Measurements from ENCODE around the gene URGCP. TPM values are rescaled to one million over a fixed set of nuclear protein-coding genes. Genes with fewer than 3 reads are reported as not detected.

Gene URGCP
- total RNA-seq, 1 experiment from 2014 or later: 28.0 TPM

- Histone ChIP-seq H3K9me3 (ENCODE audit: control insufficient read depth in 1 of 2, insufficient read depth in 1 of 2, low read depth in 1 of 2, low read length in 2 of 2) (no peaks in the 10 kb centered on the region), H3K27me3 (ENCODE audit: insufficient read depth, low read length) (no peaks in the 10 kb centered on the region), H3K4me1 (ENCODE audit: control insufficient read depth in 1 of 2, insufficient read depth in 2 of 2, low read length in 2 of 2) (no peaks in the 10 kb centered on the region), H3K36me3 (ENCODE audit: control insufficient read depth in 1 of 2, insufficient read depth in 2 of 2, low read length in 2 of 2) (peaks cover 35 to 39% of the 10 kb centered on the region in 2 experiments), H3K4me2 (ENCODE audit: low read length) (no peak overlapping the region), H3K9me2 (ENCODE audit: insufficient read depth) (no peaks in the 10 kb centered on the region), H3K4me3 (replicated peaks in 1 of 2; ENCODE audit: low read depth in 1 of 2, low read length in 2 of 2) (no peak overlapping the region), H3K9ac (ENCODE audit: low read length) (no peak overlapping the region), H3K79me2 (ENCODE audit: insufficient read depth, low read length) (peaks cover 5% of the 10 kb centered on the region; the same call in 1 of the 2 replicates), H3K27ac (ENCODE audit: low read depth, low read length) (no peak overlapping the region), H2AFZ (ENCODE audit: low read depth, low read length, poor library complexity, severe bottlenecking) (no peak overlapping the region), H4K20me1 (ENCODE audit: insufficient read depth) (no peaks in the 10 kb centered on the region)
- ChIA-PET RAD21 (ENCODE audit: low non-redundant PET in 1 of 2, low total read pairs in 2 of 2, uncharacterized antibody in 2 of 2, unreplicated experiment in 2 of 2) (no interaction called here), CTCF (no interaction called here), POLR2A (no interaction called here)
- DNase-seq (ENCODE audit: low read depth, low spot score) (no peak), ATAC-seq (no peak)
- BruUV-seq (replicated peaks): no TSS peak
- TF ChIP-seq ELF1 (IDR thresholded peaks at IDR 0.05; ENCODE audit: borderline replicate concordance, low read depth) (no peak), SIN3A (IDR thresholded peaks at IDR 0.05; ENCODE audit: low read depth) (no peak), EZH2phosphoT487 (IDR thresholded peaks at IDR 0.05; ENCODE audit: borderline replicate concordance) (no peak), CBX3 (IDR thresholded peaks at IDR 0.05; ENCODE audit: low read depth) (no peak), CEBPB (IDR thresholded peaks at IDR 0.05; ENCODE audit: low read depth) (no peak), POLR2A (IDR thresholded peaks at IDR 0.05; ENCODE audit: borderline replicate concordance, extremely low read depth, insufficient read depth, insufficient read length) (no peak)
- intact Hi-C loops (cut with micrococcal nuclease): no loop called here
Observed at GRCh38 chr7:43880596-43880995, 25.8 kb downstream of the URGCP start.

DNA sequence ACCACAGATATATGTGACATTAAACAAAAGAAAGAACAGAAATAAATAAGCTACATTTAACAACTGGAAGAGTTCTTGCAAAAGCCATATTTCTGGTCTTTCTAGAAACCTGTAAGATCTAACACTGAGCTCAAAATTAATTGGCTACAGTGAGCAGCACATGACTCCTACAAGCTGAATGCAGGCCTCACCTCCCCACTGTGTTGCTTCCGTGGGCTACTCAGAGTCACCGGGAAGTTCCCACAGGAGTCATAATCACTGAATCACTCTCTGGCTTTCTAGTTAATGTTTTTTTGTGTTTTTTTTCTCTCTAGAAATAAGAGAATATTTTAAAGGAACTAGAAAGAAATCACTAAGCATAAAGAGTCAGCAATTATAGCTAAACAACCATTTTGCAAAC is 26.9 kb downstream of the URGCP start:
- Histone ChIP-seq H2AFZ (ENCODE audit: low read depth, low read length, poor library complexity, severe bottlenecking) (no peak overlapping the region), H3K27ac (ENCODE audit: low read depth, low read length) (no peak overlapping the region), H3K9me2 (ENCODE audit: insufficient read depth) (no peaks in the 10 kb centered on the region), H3K27me3 (ENCODE audit: insufficient read depth, low read length) (no peaks in the 10 kb centered on the region), H3K4me2 (ENCODE audit: low read length) (no peak overlapping the region), H4K20me1 (ENCODE audit: insufficient read depth) (no peaks in the 10 kb centered on the region), H3K9ac (ENCODE audit: low read length) (no peak overlapping the region), H3K4me1 (ENCODE audit: control insufficient read depth in 1 of 2, insufficient read depth in 2 of 2, low read length in 2 of 2) (no peaks in the 10 kb centered on the region), H3K36me3 (ENCODE audit: control insufficient read depth in 1 of 2, insufficient read depth in 2 of 2, low read length in 2 of 2) (peaks cover 29 to 36% of the 10 kb centered on the region in 2 experiments), H3K9me3 (ENCODE audit: control insufficient read depth in 1 of 2, insufficient read depth in 1 of 2, low read depth in 1 of 2, low read length in 2 of 2) (no peaks in the 10 kb centered on the region), H3K79me2 (ENCODE audit: insufficient read depth, low read length) (peaks cover 5% of the 10 kb centered on the region; the same call in 1 of the 2 replicates), H3K4me3 (replicated peaks in 1 of 2; ENCODE audit: low read depth in 1 of 2, low read length in 2 of 2) (no peak overlapping the region)
- ChIA-PET CTCF (no interaction called here), RAD21 (ENCODE audit: low non-redundant PET in 1 of 2, low total read pairs in 2 of 2, uncharacterized antibody in 2 of 2, unreplicated experiment in 2 of 2) (no interaction called here), POLR2A (interaction anchor here (1.2 kb wide), 1 partner anchor 10 kb away, joined by 3 read pairs; the partner anchor contains the start of gene MRPS24)
- no peak for TF ChIP-seq SIN3A (IDR thresholded peaks at IDR 0.05; ENCODE audit: low read depth)
- no peak for TF ChIP-seq MAX (IDR thresholded peaks at IDR 0.05)
- TF ChIP-seq CEBPB (IDR thresholded peaks at IDR 0.05; ENCODE audit: low read depth): no peak
- TF ChIP-seq CTCF (IDR thresholded peaks at IDR 0.05 in 2 of 3, conservative IDR thresholded peaks at IDR 0.05 in 1 of 3; ENCODE audit: borderline replicate concordance in 1 of 3, insufficient read depth in 1 of 3, low read depth in 2 of 3, low read length in 2 of 3): no peak
- TF ChIP-seq, protein P1, sequence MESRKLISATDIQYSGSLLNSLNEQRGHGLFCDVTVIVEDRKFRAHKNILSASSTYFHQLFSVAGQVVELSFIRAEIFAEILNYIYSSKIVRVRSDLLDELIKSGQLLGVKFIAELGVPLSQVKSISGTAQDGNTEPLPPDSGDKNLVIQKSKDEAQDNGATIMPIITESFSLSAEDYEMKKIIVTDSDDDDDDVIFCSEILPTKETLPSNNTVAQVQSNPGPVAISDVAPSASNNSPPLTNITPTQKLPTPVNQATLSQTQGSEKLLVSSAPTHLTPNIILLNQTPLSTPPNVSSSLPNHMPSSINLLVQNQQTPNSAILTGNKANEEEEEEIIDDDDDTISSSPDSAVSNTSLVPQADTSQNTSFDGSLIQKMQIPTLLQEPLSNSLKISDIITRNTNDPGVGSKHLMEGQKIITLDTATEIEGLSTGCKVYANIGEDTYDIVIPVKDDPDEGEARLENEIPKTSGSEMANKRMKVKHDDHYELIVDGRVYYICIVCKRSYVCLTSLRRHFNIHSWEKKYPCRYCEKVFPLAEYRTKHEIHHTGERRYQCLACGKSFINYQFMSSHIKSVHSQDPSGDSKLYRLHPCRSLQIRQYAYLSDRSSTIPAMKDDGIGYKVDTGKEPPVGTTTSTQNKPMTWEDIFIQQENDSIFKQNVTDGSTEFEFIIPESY (IDR thresholded peaks at IDR 0.05; ENCODE audit: extremely low read depth, insufficient replicate concordance, low read length): no peak
- TF ChIP-seq RAD21 (IDR thresholded peaks at IDR 0.05; ENCODE audit: low read depth): no peak
- TF ChIP-seq SRF (IDR thresholded peaks at IDR 0.05; ENCODE audit: low read depth): no peak
- TF ChIP-seq ZFX (IDR thresholded peaks at IDR 0.05): no peak
- no peak for TF ChIP-seq YY1 (IDR thresholded peaks at IDR 0.05; ENCODE audit: extremely low read depth, insufficient replicate concordance, low read depth, low read length)
- TF ChIP-seq, protein P2, sequence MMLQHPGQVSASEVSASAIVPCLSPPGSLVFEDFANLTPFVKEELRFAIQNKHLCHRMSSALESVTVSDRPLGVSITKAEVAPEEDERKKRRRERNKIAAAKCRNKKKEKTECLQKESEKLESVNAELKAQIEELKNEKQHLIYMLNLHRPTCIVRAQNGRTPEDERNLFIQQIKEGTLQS (IDR thresholded peaks at IDR 0.05): no peak
- no peak for TF ChIP-seq SP1 (IDR thresholded peaks at IDR 0.05; ENCODE audit: low read depth)
- TF ChIP-seq CBX3 (IDR thresholded peaks at IDR 0.05; ENCODE audit: low read depth): no peak
- intact Hi-C loops (cut with micrococcal nuclease): no loop called here
- ATAC-seq (no peak), DNase-seq (ENCODE audit: low read depth, low spot score) (no peak)
- BruUV-seq (replicated peaks): no TSS peak

Measured in HCT116 (cell line).